GM21825 (cell line): ENCODE data around the gene AMPD2.
"Not testable (repeated sequence)": the region's sequence is repeated elsewhere in the genome, so short reads cannot be mapped to it uniquely, and the experiment has no call there.

ENCODE experiments used
- ATAC-seq: cut with Tn5 transposase; IDR thresholded peaks from one replicate; pipeline ENCODE4 v1.9.1; 2021; ENCODE audit warnings: mild to moderate bottlenecking, moderate library complexity; ENCODE audit not compliant: unreplicated experiment

Gene AMPD2

DNA sequence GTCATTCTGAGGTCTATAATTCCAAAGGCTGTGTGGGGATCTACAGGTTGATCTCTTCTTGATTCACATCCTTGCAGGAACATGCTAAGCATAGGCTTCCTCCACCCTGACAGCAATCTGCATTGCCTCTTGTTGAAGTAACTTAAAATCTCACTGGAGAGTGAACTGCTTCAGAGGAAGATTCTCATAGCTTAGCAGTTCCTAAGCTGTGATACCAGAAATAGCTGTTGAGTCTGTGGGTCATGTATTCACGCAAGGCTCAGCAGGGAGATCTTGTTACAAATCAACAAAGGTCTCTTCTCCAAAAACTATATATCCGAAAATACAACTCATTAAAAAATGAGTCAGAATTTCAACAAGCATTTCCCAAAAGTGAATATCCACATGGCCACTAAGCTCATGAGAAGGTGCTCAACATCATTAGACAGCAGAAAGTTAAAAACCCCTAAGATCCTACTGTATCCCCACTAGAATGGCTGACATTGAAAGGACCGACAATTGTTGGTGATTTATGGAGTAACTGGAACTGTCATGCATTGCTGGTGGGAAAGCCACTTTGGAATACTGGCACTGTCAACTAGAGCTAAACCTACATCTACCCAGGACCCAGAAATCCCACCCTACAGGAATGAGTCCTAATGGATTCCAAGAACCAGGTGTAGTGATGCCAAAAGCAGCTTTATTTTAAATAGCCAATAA, 57.2 kb downstream of the AMPD2 start:
- ATAC-seq: not testable (repeated sequence)

DNA sequence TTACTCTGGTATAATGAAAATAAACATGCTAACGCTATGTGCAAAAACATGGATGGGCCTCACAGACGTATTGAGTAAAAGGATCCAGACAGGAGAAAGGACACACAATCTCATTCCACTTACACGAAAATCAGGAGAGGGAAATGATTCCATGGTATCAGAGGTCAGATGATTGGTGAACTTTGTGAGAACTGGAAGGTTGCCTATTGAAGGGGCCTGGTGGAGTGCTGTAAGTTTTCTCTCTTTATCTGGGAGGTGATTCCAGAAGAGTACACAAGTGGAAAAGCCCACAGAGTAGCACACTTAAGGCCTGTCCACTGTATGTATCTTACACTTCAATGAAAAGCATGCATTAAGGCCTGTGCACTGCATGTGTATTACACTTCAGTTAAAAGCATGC, 57.8 kb downstream of the AMPD2 start:
- ATAC-seq: no peak

DNA sequence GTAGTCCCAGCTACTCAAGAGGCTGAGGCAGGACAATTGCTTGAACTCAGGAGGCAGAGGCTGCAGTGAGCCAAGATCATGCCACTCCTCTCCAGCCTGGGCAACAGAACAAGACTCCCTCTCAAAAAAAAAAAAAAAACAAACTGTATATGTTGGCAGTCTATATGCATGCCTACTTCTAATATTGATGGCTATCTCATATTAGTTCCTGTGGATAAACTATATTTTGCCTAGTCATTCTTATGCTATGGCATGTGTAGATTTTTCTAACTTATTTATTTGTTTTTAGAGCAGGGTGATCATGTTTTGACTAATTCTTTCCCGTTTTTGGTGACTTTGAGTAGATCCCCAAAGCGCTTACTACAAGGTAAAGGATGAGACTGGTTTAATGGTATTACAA, 59.0 kb downstream of the AMPD2 start:
- ATAC-seq: not testable (repeated sequence)
